GM12878 (cell line): Measurements from ENCODE around the gene CSMD2. TPM values are rescaled to one million over a fixed set of nuclear protein-coding genes. Genes with fewer than 3 reads are reported as not detected.

Experiments
- ATAC-seq: fragments of 200-7000 bp; cut with Tn5 transposase; 3 replicates; pipeline ENCODE4 v1.9.1; 2020; ENCODE audit warnings: mild to moderate bottlenecking, moderate library complexity
- BruUV-seq: library from RNA; stranded (reverse); fragments of 400-500 nt; replicated peaks from 2 replicates; lab custom pipeline; 2021; lab: Mats Ljungman, UMichigan
- CTCF ChIA-PET: fragments of 300-600 bp; sonication (Branson Sonifier 250); formaldehyde crosslinking; extraction: SDS; loops from one replicate; lab custom pipeline; 2021; ENCODE audit warnings: inconsistent platforms; lab: Yijun Ruan, JAX
- POLR2A ChIA-PET: fragments of 350-600 bp; formaldehyde crosslinking; extraction: SDS; loops from one replicate; lab custom pipeline; 2021; ENCODE audit warnings: inconsistent platforms; lab: Charles Lee
- RAD21 ChIA-PET: fragments of 300-600 bp; sonication (Branson Sonifier 250); formaldehyde crosslinking; loops from one replicate; lab custom pipeline; 2023; ENCODE audit warnings: antibody characterized with exemption; ENCODE audit not compliant: unreplicated experiment; lab: Charles Lee
- SMC1A ChIA-PET: fragments of 300-600 bp; sonication (Branson Sonifier 250); formaldehyde crosslinking; loops from one replicate; lab custom pipeline; 2023; ENCODE audit not compliant: unreplicated experiment, uncharacterized antibody; lab: Charles Lee
- DNase-seq: peaks from one replicate; pipeline ENCODE4 v3.0.0-alpha.2; 2011; ENCODE audit warnings: low read depth, low spot score
- FAIRE-seq: peaks from 3 replicates; lab custom pipeline; 2011; peaks lifted over from hg19 to GRCh38; lab: Jason Lieb, UNC
- H2AFZ ChIP-seq: 2 replicates; pipeline ENCODE4 v1.6.0; 2011; ENCODE audit warnings: low read depth, low read length, control low read depth; ENCODE audit not compliant: control insufficient read depth
- H3K27ac ChIP-seq: 2 replicates; pipeline ENCODE4 v1.5.1; 2011; ENCODE audit warnings: control low read depth; ENCODE audit not compliant: control insufficient read depth, insufficient read depth
- H3K27me3 ChIP-seq, 2 experiments: replicated peaks in 1 of 2; 2 replicates each; pipeline versions ENCODE4 v1.6.0 to v1.6.1; 2011; ENCODE audit warnings: low read length in 1 of 2; ENCODE audit not compliant: control insufficient read depth in 2 of 2, insufficient read depth in 2 of 2
- H3K36me3 ChIP-seq, 2 experiments: 2 replicates each; pipeline ENCODE4 v1.5.1; 2011; ENCODE audit warnings: low read length in 1 of 2; ENCODE audit not compliant: control insufficient read depth in 2 of 2, insufficient read depth in 2 of 2
- H3K4me1 ChIP-seq: 2 replicates; pipeline ENCODE4 v1.6.1; 2011; ENCODE audit warnings: mild to moderate bottlenecking, low read length, moderate library complexity, mixed read lengths; ENCODE audit not compliant: control insufficient read depth, insufficient read depth
- H3K4me2 ChIP-seq: 2 replicates; pipeline ENCODE4 v1.6.0; 2011; ENCODE audit warnings: control low read depth; ENCODE audit not compliant: control insufficient read depth, insufficient read depth
- H3K4me3 ChIP-seq: fragments of 200-600 bp; sonication (generic); 2 replicates; pipeline ENCODE4 v1.5.1; 2016
- H3K79me2 ChIP-seq: 2 replicates; pipeline ENCODE4 v1.6.0; 2011; ENCODE audit warnings: low read length; ENCODE audit not compliant: control insufficient read depth, insufficient read depth
- H3K9ac ChIP-seq: 2 replicates; pipeline ENCODE4 v1.8.0; 2011; ENCODE audit warnings: low read length, control low read depth, mixed read lengths; ENCODE audit not compliant: control insufficient read depth, insufficient read depth
- H3K9me3 ChIP-seq: replicated peaks from 3 replicates; pipeline ENCODE4 v1.5.1; 2011; ENCODE audit warnings: mild to moderate bottlenecking, low read length; ENCODE audit not compliant: control insufficient read depth, insufficient read depth
- H4K20me1 ChIP-seq: 2 replicates; pipeline ENCODE4 v1.6.0; 2011; ENCODE audit not compliant: control insufficient read depth, insufficient read depth
- ASH2L ChIP-seq: fragments of 300-600, 200-600 bp; sonication (generic); IDR thresholded peaks from 2 replicates; pipeline ENCODE4 v1.6.1; 2017; ENCODE audit warnings: low read depth, mild to moderate bottlenecking, borderline replicate concordance
- E2F8 ChIP-seq: fragments of 450-650 bp; IDR thresholded peaks from 2 replicates; pipeline ENCODE4 v1.6.1; 2018; ENCODE audit warnings: mild to moderate bottlenecking, low read depth, moderate library complexity; ENCODE audit not compliant: partially characterized antibody
- EGR1 ChIP-seq, 2 experiments: IDR thresholded peaks; 1 replicate in 1 of 2; 2 replicates in 1 of 2; pipeline ENCODE4 v1.6.1; 2011 to 2012; ENCODE audit warnings: low read depth in 2 of 2, low read length in 2 of 2, borderline replicate concordance in 1 of 2, mild to moderate bottlenecking in 1 of 2, moderate library complexity in 1 of 2
- ELK1 ChIP-seq: IDR thresholded peaks from 2 replicates; pipeline ENCODE4 v1.6.1; 2012; ENCODE audit warnings: low read depth, low read length, improper control_type of control experiment
- ETV6 ChIP-seq, 2 experiments: fragments of 450-650 bp in 1 of 2; IDR thresholded peaks in 1 of 2; conservative IDR thresholded peaks in 1 of 2; 2 replicates each; pipeline ENCODE4 v1.6.1; 2014; ENCODE audit warnings: antibody characterized with exemption in 1 of 2, borderline replicate concordance in 1 of 2, low read depth in 1 of 2, mild to moderate bottlenecking in 1 of 2, moderate library complexity in 1 of 2
- FOXM1 ChIP-seq: IDR thresholded peaks from 2 replicates; pipeline ENCODE4 v1.6.1; 2012; ENCODE audit warnings: low read depth, mild to moderate bottlenecking, inconsistent platforms, low read length, moderate library complexity
- GATAD2B ChIP-seq: fragments of 450-650 bp; conservative IDR thresholded peaks from 2 replicates; pipeline ENCODE4 v1.6.1; 2017; ENCODE audit warnings: low read depth, mild to moderate bottlenecking, moderate library complexity
- HDAC2 ChIP-seq: fragments of 200-600 bp; sonication (generic); IDR thresholded peaks from 2 replicates; pipeline ENCODE4 v1.6.1; 2017
- RBBP5 ChIP-seq: fragments of 200-600 bp; sonication (generic); conservative IDR thresholded peaks from 2 replicates; pipeline ENCODE4 v1.6.1; 2016
- WGBS: methylation state at CpG from one replicate; pipeline ENCODE4 v1.1.6; 2016; ENCODE audit warnings: low lambda C conversion rate; ENCODE audit not compliant: insufficient replicate concordance, insufficient coverage; ENCODE audit errors: missing lambda C conversion rate; 5-methylcytosine and 5-hydroxymethylcytosine counted together
- in situ Hi-C: fragments of 300-500 bp; cut with MboI; formaldehyde crosslinking; loops from 9 replicates; pipeline ENCODE4 v1.14.3; 2018; ENCODE audit warnings: mixed read lengths
- intact Hi-C: fragments of 100-400 bp; cut with micrococcal nuclease; formaldehyde crosslinking; loops from one replicate; pipeline ENCODE4 v1.14.2; 2022; ENCODE audit not compliant: unreplicated experiment
- polyA plus RNA-seq, 11 experiments: library from polyadenylated mRNA; depleted of rRNA in 4 of 11; unstranded in 6 of 11; stranded (reverse) in 5 of 11; fragments of >200 nt; fragmentation: Nextera tagmentation in 4 of 11; fragmentation: Illumina TruSeq in 1 of 11; extraction: Ambion mirVana in 4 of 11; extraction: Trizol in 1 of 11; gene quantifications; 1 replicate in 1 of 11; 2 replicates in 10 of 11; pipeline versions ENCODE4 v1.2.1 to v1.2.3, GENCODE V29; 2011 to 2016; ENCODE audit warnings: inconsistent platforms in 2 of 11, missing spikeins in 2 of 11, low read depth in 1 of 11
- total RNA-seq, 4 experiments: library from RNA; depleted of rRNA in 3 of 4; stranded (reverse); fragments of >200 nt in 3 of 4; fragmentation: Illumina TruSeq in 1 of 4; extraction: Trizol in 1 of 4; gene quantifications; 2 replicates each; pipeline versions ENCODE4 v1.2.1 to v1.2.3, GENCODE V29; 2013 to 2021
- TF ChIP-seq, protein P1 (sequence below): IDR thresholded peaks from 2 replicates; pipeline ENCODE4 v1.6.1; 2011; ENCODE audit warnings: low read depth, low read length, improper control_type of control experiment, borderline replicate concordance

CSMD2 gene
- total and polyA plus RNA-seq, 10 of the 15 experiments (the other 5 are each of a cell fraction or from before 2014, with no cell fraction given): under 0.01 TPM; not detected in 9

- Histone ChIP-seq H3K79me2 (no peaks in the 10 kb centered on the region), H3K4me1 (no peaks in the 10 kb centered on the region), H3K27ac (no peak overlapping the region), H3K4me3 (no peak overlapping the region), H3K27me3 (no peaks in the 10 kb centered on the region; a peak in 2 of 4 replicates), H2AFZ (no peak overlapping the region), H3K36me3 (no peaks in the 10 kb centered on the region), H3K9ac (no peak overlapping the region), H4K20me1 (no peaks in the 10 kb centered on the region), H3K9me3 (no peaks in the 10 kb centered on the region), H3K4me2 (no peak overlapping the region)
- CTCF ChIA-PET: no interaction called here
- FAIRE-seq (no peak), ATAC-seq (no peak), DNase-seq (no peak)
- TF ChIP-seq EGR1 (IDR thresholded peaks at IDR 0.05; ENCODE audit: borderline replicate concordance in 1 of 2, low read depth in 2 of 2, low read length in 2 of 2) (no peak), ASH2L (no peak), ELK1 (no peak), FOXM1 (no peak), GATAD2B (no peak), RBBP5 (no peak), HDAC2 (no peak), E2F8 (no peak), ETV6 (conservative IDR thresholded peaks at IDR 0.05 in 1 of 2, IDR thresholded peaks at IDR 0.05 in 1 of 2; ENCODE audit: borderline replicate concordance in 1 of 2, low read depth in 1 of 2) (no peak)
- TF ChIP-seq, protein P1, sequence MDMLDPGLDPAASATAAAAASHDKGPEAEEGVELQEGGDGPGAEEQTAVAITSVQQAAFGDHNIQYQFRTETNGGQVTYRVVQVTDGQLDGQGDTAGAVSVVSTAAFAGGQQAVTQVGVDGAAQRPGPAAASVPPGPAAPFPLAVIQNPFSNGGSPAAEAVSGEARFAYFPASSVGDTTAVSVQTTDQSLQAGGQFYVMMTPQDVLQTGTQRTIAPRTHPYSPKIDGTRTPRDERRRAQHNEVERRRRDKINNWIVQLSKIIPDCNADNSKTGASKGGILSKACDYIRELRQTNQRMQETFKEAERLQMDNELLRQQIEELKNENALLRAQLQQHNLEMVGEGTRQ: no peak
- RAD21 ChIA-PET: no interaction called here
- in situ Hi-C loops: no loop called here
- POLR2A ChIA-PET: no interaction called here
- SMC1A ChIA-PET: no interaction called here
- intact Hi-C loops: no loop called here
- 21% methylated on average over 10 of the region's 10 CpGs for WGBS
- BruUV-seq: no TSS peak
Observed at GRCh38 chr1:33819290-33819912, 345.6 kb downstream of the CSMD2 start.
